ENCODE data around the gene TNFRSF4. TPM values are rescaled to one million over a fixed set of nuclear protein-coding genes. Genes with fewer than 3 reads are reported as not detected.

TNFRSF4 gene
- total and polyA plus RNA-seq, 2 of the 13 experiments (the other 11 are each of a cell fraction or from before 2014, with no cell fraction given), result not detected

GRCh38 chr1:1239614-1240347 is 25.8 kb upstream of the TNFRSF4 start (continued):
- TF ChIP-seq, protein P1, sequence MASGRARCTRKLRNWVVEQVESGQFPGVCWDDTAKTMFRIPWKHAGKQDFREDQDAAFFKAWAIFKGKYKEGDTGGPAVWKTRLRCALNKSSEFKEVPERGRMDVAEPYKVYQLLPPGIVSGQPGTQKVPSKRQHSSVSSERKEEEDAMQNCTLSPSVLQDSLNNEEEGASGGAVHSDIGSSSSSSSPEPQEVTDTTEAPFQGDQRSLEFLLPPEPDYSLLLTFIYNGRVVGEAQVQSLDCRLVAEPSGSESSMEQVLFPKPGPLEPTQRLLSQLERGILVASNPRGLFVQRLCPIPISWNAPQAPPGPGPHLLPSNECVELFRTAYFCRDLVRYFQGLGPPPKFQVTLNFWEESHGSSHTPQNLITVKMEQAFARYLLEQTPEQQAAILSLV (CRISPR knock-in tag; IDR thresholded peaks at IDR 0.05; ENCODE audit: borderline replicate concordance), result peak; percentile 86; the same call in 1 of the 2 replicates
- TF ChIP-seq MZF1 (CRISPR knock-in tag; IDR thresholded peaks at IDR 0.05; ENCODE audit: borderline replicate concordance), result no peak
- TF ChIP-seq MIER2 (CRISPR knock-in tag; IDR thresholded peaks at IDR 0.05), result no peak
- TF ChIP-seq ZNF788 (CRISPR knock-in tag; IDR thresholded peaks at IDR 0.05; ENCODE audit: borderline replicate concordance), result no peak
- TF ChIP-seq FOXC1 (CRISPR knock-in tag; IDR thresholded peaks at IDR 0.05; ENCODE audit: borderline replicate concordance), result peak; percentile 71; the same call in 1 of the 2 replicates
- TF ChIP-seq ZNF614 (CRISPR knock-in tag; IDR thresholded peaks at IDR 0.05; ENCODE audit: borderline replicate concordance), result no peak; the same call in 1 of the 2 replicates
- 0 out of 2 replicates have a peak, but pooled peaks have one; percentile 13 for TF ChIP-seq ZNF773 (CRISPR knock-in tag; IDR thresholded peaks at IDR 0.05; ENCODE audit: borderline replicate concordance)
- TF ChIP-seq SPEN (CRISPR knock-in tag; IDR thresholded peaks at IDR 0.05; ENCODE audit: low read depth), result peak; percentile 84
- no peak for TF ChIP-seq ZNF776 (CRISPR knock-in tag; IDR thresholded peaks at IDR 0.05)
- peak; percentile 68; the same call in 1 of the 2 replicates for TF ChIP-seq TFAP4 (IDR thresholded peaks at IDR 0.05; ENCODE audit: borderline replicate concordance, low read depth)
- TF ChIP-seq ZNF557 (CRISPR knock-in tag; IDR thresholded peaks at IDR 0.05), result no peak
- TF ChIP-seq RBAK (CRISPR knock-in tag; IDR thresholded peaks at IDR 0.05), result no peak
- no peak for TF ChIP-seq HMGXB3 (CRISPR knock-in tag; IDR thresholded peaks at IDR 0.05; ENCODE audit: borderline replicate concordance)
- no peak for TF ChIP-seq MED13 (CRISPR knock-in tag; IDR thresholded peaks at IDR 0.05)
- peak; percentile 20; the same call in 1 of the 2 replicates for TF ChIP-seq ZGPAT (CRISPR knock-in tag; IDR thresholded peaks at IDR 0.05)
- TF ChIP-seq PAX8 (CRISPR knock-in tag; IDR thresholded peaks at IDR 0.05; ENCODE audit: borderline replicate concordance), result no peak
- TF ChIP-seq ZNF501 (CRISPR knock-in tag; IDR thresholded peaks at IDR 0.05), result no peak
- TF ChIP-seq POGZ (CRISPR knock-in tag; IDR thresholded peaks at IDR 0.05), result no peak
- TF ChIP-seq ZNF430 (CRISPR knock-in tag; IDR thresholded peaks at IDR 0.05), result peak; percentile 49; the same call in 1 of the 2 replicates
- TF ChIP-seq, protein P2, sequence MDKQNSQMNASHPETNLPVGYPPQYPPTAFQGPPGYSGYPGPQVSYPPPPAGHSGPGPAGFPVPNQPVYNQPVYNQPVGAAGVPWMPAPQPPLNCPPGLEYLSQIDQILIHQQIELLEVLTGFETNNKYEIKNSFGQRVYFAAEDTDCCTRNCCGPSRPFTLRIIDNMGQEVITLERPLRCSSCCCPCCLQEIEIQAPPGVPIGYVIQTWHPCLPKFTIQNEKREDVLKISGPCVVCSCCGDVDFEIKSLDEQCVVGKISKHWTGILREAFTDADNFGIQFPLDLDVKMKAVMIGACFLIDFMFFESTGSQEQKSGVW (CRISPR knock-in tag; IDR thresholded peaks at IDR 0.05; ENCODE audit: borderline replicate concordance), result no peak
- no peak for TF ChIP-seq SUZ12 (IDR thresholded peaks at IDR 0.05; ENCODE audit: low read depth, low read length)
